ENCODE measurements around the gene ACACA.

Gene ACACA

GRCh38 chr17:37116671-37117185 lies 289.9 kb downstream of the ACACA start:
- peaks cover 21 to 32% of the 10 kb centered on the region in 2 experiments; a peak in 2 of 3 replicates for H3K36me3 ChIP-seq (ENCODE audit: control insufficient read depth in 2 of 2, insufficient read depth in 1 of 2, low read length in 2 of 2)
- no peak overlapping the region for H3K27ac ChIP-seq (ENCODE audit: extremely low read depth, low read depth, low read length)
- H3K9me3 ChIP-seq (ENCODE audit: control insufficient read depth, insufficient read depth, low read depth, low read length) = no peaks in the 10 kb centered on the region
- no peak overlapping the region for H3K4me3 ChIP-seq (ENCODE audit: low read depth, low read length)
- peaks cover 26% of the 10 kb centered on the region for H3K4me1 ChIP-seq (ENCODE audit: control insufficient read depth, insufficient read depth, low read length)
- POLR2A ChIA-PET = no interaction called here
- TF ChIP-seq ZBTB48 (tag by site-specific recombination; IDR thresholded peaks at IDR 0.05) (no peak), ZNF280C (tag by site-specific recombination; IDR thresholded peaks at IDR 0.05) (no peak), ZBTB17 (tag by site-specific recombination; IDR thresholded peaks at IDR 0.05) (0 out of 2 replicates have a peak, but pooled peaks have one; percentile 38), ZNF214 (tag by site-specific recombination; IDR thresholded peaks at IDR 0.05; ENCODE audit: borderline replicate concordance) (no peak)
- CTCF ChIA-PET = interaction anchor here (1.3 kb wide), 1 partner anchor 123 kb away, joined by 4 read pairs; no protein-coding TSS in a partner anchor

GRCh38 chr17:37111329-37111728 lies 295.3 kb downstream of the ACACA start:
- Histone ChIP-seq H3K27ac (ENCODE audit: extremely low read depth, low read depth, low read length) (no peak overlapping the region), H3K9me3 (ENCODE audit: control insufficient read depth, insufficient read depth, low read depth, low read length) (no peaks in the 10 kb centered on the region), H3K4me1 (ENCODE audit: control insufficient read depth, insufficient read depth, low read length) (peaks cover 5% of the 10 kb centered on the region), H3K36me3 (ENCODE audit: control insufficient read depth in 2 of 2, insufficient read depth in 1 of 2, low read length in 2 of 2) (peaks cover 11 to 24% of the 10 kb centered on the region in 2 experiments; a peak in 2 of 3 replicates), H3K4me3 (ENCODE audit: low read depth, low read length) (no peak overlapping the region)
- ChIA-PET POLR2A (interaction anchor here (1.0 kb wide), 1 partner anchor 12 kb away, joined by 3 read pairs; no protein-coding TSS in a partner anchor), CTCF (no interaction called here)
- TF ChIP-seq ZBTB17 (tag by site-specific recombination; IDR thresholded peaks at IDR 0.05) (peak; percentile 89), ZNF785 (tag by site-specific recombination; IDR thresholded peaks at IDR 0.05) (no peak)

GRCh38 chr17:37110746-37111145 lies 295.9 kb downstream of the ACACA start:
- no peak overlapping the region for H3K4me3 ChIP-seq (ENCODE audit: low read depth, low read length)
- H3K36me3 ChIP-seq (ENCODE audit: control insufficient read depth in 2 of 2, insufficient read depth in 1 of 2, low read length in 2 of 2) = peaks cover 11 to 24% of the 10 kb centered on the region in 2 experiments; a peak in 2 of 3 replicates
- H3K9me3 ChIP-seq (ENCODE audit: control insufficient read depth, insufficient read depth, low read depth, low read length) = no peaks in the 10 kb centered on the region
- no peak overlapping the region for H3K27ac ChIP-seq (ENCODE audit: extremely low read depth, low read depth, low read length)
- H3K4me1 ChIP-seq (ENCODE audit: control insufficient read depth, insufficient read depth, low read length) = peaks cover 9% of the 10 kb centered on the region
- ChIA-PET POLR2A (no interaction called here), CTCF (interaction anchor here (0.6 kb wide), 1 partner anchor 19 kb away, joined by 3 read pairs; no protein-coding TSS in a partner anchor)
- TF ChIP-seq PRDM10 (tag by site-specific recombination; IDR thresholded peaks at IDR 0.05) (no peak), ZNF433 (tag by site-specific recombination; IDR thresholded peaks at IDR 0.05; ENCODE audit: low read depth) (no peak), ZNF10 (tag by site-specific recombination; IDR thresholded peaks at IDR 0.05) (no peak), ZNF701 (tag by site-specific recombination; IDR thresholded peaks at IDR 0.05) (no peak), PRDM2 (tag by site-specific recombination; IDR thresholded peaks at IDR 0.05; ENCODE audit: borderline replicate concordance) (no peak), ZNF18 (tag by site-specific recombination; IDR thresholded peaks at IDR 0.05) (no peak), ZNF184 (tag by site-specific recombination; IDR thresholded peaks at IDR 0.05) (no peak), ZNF621 (tag by site-specific recombination; IDR thresholded peaks at IDR 0.05) (no peak), BCL11A (tag by site-specific recombination; IDR thresholded peaks at IDR 0.05; ENCODE audit: low read depth) (no peak), ZFP41 (tag by site-specific recombination; IDR thresholded peaks at IDR 0.05; ENCODE audit: borderline replicate concordance) (no peak), ZNF223 (tag by site-specific recombination; IDR thresholded peaks at IDR 0.05) (no peak), ZNF146 (tag by site-specific recombination; IDR thresholded peaks at IDR 0.05) (no peak)

All from HEK293 (cell line).